Endothelial cell of umbilical vein (primary cell): ENCODE measurements around the gene SH3BP4. TPM values are rescaled to one million over a fixed set of nuclear protein-coding genes. Genes with fewer than 3 reads are reported as not detected.

Source experiments
- BruUV-seq: library from RNA; stranded (reverse); fragments of 400-500 nt; replicated peaks from 2 replicates; lab custom pipeline; 2021; lab: Mats Ljungman, UMichigan
- CTCF ChIA-PET: fragments of 300-600, 350-600 bp; sonication (Branson Sonifier 250); formaldehyde crosslinking; loops from one replicate; lab custom pipeline; 2021; ENCODE audit warnings: antibody characterized with exemption, inconsistent platforms; lab: Charles Lee
- POLR2A ChIA-PET: fragments of 300-600, 350-600 bp; sonication (Branson Sonifier 250); formaldehyde crosslinking; loops from one replicate; lab custom pipeline; 2021; ENCODE audit warnings: antibody characterized with exemption, inconsistent platforms; lab: Charles Lee
- DNase-seq: peaks from one replicate; pipeline ENCODE4 v3.0.0-alpha.2; 2011; ENCODE audit warnings: low read depth, low spot score
- FAIRE-seq: peaks from 2 replicates; lab custom pipeline; 2011; peaks lifted over from hg19 to GRCh38; lab: Jason Lieb, UNC
- H2AFZ ChIP-seq: 2 replicates; pipeline ENCODE4 v1.6.0; 2012; ENCODE audit warnings: low read depth, low read length, control low read depth, inconsistent platforms
- H3K27ac ChIP-seq: 2 replicates; pipeline ENCODE4 v1.5.1; 2011; ENCODE audit warnings: low read depth, mild to moderate bottlenecking, control low read depth, low read length, moderate library complexity; ENCODE audit not compliant: insufficient read depth
- H3K27me3 ChIP-seq, 2 experiments: 2 replicates each; pipeline versions ENCODE4 v1.6.0 to v1.6.1; 2011; ENCODE audit warnings: low read length in 2 of 2, mixed read lengths in 1 of 2; ENCODE audit not compliant: control insufficient read depth in 2 of 2, insufficient read depth in 2 of 2
- H3K36me3 ChIP-seq, 2 experiments: 2 replicates in 1 of 2; 3 replicates in 1 of 2; pipeline ENCODE4 v1.5.1; 2011; ENCODE audit warnings: low read length in 2 of 2, mild to moderate bottlenecking in 1 of 2, moderate library complexity in 1 of 2; ENCODE audit not compliant: control insufficient read depth in 2 of 2, insufficient read depth in 2 of 2; ENCODE audit errors: extremely low read depth in 1 of 2
- H3K4me1 ChIP-seq: 3 replicates; pipeline ENCODE4 v1.5.1; 2011; ENCODE audit warnings: mild to moderate bottlenecking, low read length; ENCODE audit not compliant: control insufficient read depth, insufficient read depth; ENCODE audit errors: extremely low read depth
- H3K4me2 ChIP-seq: 2 replicates; pipeline ENCODE4 v1.6.1; 2011; ENCODE audit warnings: low read length, control low read depth, mixed read lengths; ENCODE audit not compliant: insufficient read depth
- H3K4me3 ChIP-seq, 3 experiments: fragments of 200-600 bp in 1 of 3; sonication (generic), shearing (Covaris generic) in 1 of 3; replicated peaks in 1 of 3; 2 replicates each; pipeline ENCODE4 v1.5.1; 2011 to 2016; ENCODE audit warnings: control low read depth in 3 of 3, low read length in 3 of 3, mild to moderate bottlenecking in 2 of 3, inconsistent platforms in 1 of 3, low read depth in 1 of 3, moderate library complexity in 1 of 3; ENCODE audit not compliant: insufficient read depth in 1 of 3
- H3K79me2 ChIP-seq: 2 replicates; pipeline ENCODE4 v1.6.0; 2012; ENCODE audit warnings: low read length, inconsistent platforms; ENCODE audit not compliant: control insufficient read depth, insufficient read depth
- H3K9ac ChIP-seq: replicated peaks from 2 replicates; pipeline ENCODE3; 2011; ENCODE audit warnings: low read length, control low read depth; ENCODE audit not compliant: insufficient read depth; ENCODE audit errors: extremely low read depth
- H3K9me1 ChIP-seq: replicated peaks from 3 replicates; pipeline ENCODE4 v1.6.0; 2011; ENCODE audit warnings: mild to moderate bottlenecking, low read length; ENCODE audit not compliant: control insufficient read depth, insufficient read depth; ENCODE audit errors: extremely low read depth
- H3K9me3 ChIP-seq: replicated peaks from 2 replicates; pipeline ENCODE4 v1.5.1; 2012; ENCODE audit warnings: low read length, inconsistent platforms; ENCODE audit not compliant: control insufficient read depth, insufficient read depth
- H4K20me1 ChIP-seq: replicated peaks from 2 replicates; pipeline ENCODE3; 2011; ENCODE audit warnings: mild to moderate bottlenecking, low read length; ENCODE audit not compliant: control insufficient read depth, insufficient read depth; ENCODE audit errors: extremely low read depth
- CTCF ChIP-seq, 2 donors: IDR thresholded peaks; 1 replicate in 1 of 2; 2 replicates in 1 of 2; pipeline ENCODE4 v1.5.1; 2011; ENCODE audit warnings: low read length in 2 of 2, mild to moderate bottlenecking in 2 of 2, moderate library complexity in 2 of 2, control low read depth in 1 of 2, inconsistent platforms in 1 of 2, low read depth in 1 of 2; ENCODE audit not compliant: insufficient read depth in 1 of 2; ENCODE audit errors: extremely low read depth in 1 of 2
- EZH2 ChIP-seq: IDR thresholded peaks from 2 replicates; pipeline ENCODE4 v1.6.1; 2012; ENCODE audit warnings: borderline replicate concordance, low read depth, mild to moderate bottlenecking, moderate library complexity, low read length, inconsistent platforms; ENCODE audit not compliant: severe bottlenecking
- FOS ChIP-seq: IDR thresholded peaks from 2 replicates; pipeline ENCODE4 v1.6.1; 2011; ENCODE audit warnings: mild to moderate bottlenecking, low read length, moderate library complexity, borderline replicate concordance; ENCODE audit not compliant: insufficient read depth
- GATA2 ChIP-seq: IDR thresholded peaks from 2 replicates; pipeline ENCODE4 v1.7.0; 2011; ENCODE audit warnings: low read depth, mild to moderate bottlenecking, moderate library complexity, mixed read lengths, low read length; ENCODE audit not compliant: insufficient read length, insufficient read depth
- JUN ChIP-seq: IDR thresholded peaks from 2 replicates; pipeline ENCODE4 v1.6.1; 2011; ENCODE audit warnings: borderline replicate concordance, low read depth; ENCODE audit not compliant: insufficient read length, insufficient read depth
- MAX ChIP-seq: IDR thresholded peaks from 2 replicates; pipeline ENCODE4 v1.6.1; 2011; ENCODE audit not compliant: insufficient read depth, insufficient read length
- MYC ChIP-seq: IDR thresholded peaks from one replicate; pipeline ENCODE4 v1.6.1; 2011; ENCODE audit warnings: mild to moderate bottlenecking, low read depth, low read length
- POLR2A ChIP-seq: IDR thresholded peaks from 2 replicates; pipeline ENCODE4 v1.6.1; 2012; ENCODE audit warnings: low read depth, mild to moderate bottlenecking, control low read depth, low read length
- POLR2AphosphoS5 ChIP-seq: IDR thresholded peaks from 2 replicates; pipeline ENCODE4 v1.6.1; 2012; ENCODE audit warnings: low read depth, mild to moderate bottlenecking, control low read depth, low read length, moderate library complexity; ENCODE audit not compliant: insufficient read depth
- dilution Hi-C: fragments of 300-500 bp; cut with MboI; formaldehyde crosslinking; loops from one replicate; pipeline ENCODE4 v1.15.0; 2019; ENCODE audit warnings: low sequenced_read_pairs; ENCODE audit not compliant: extremely low pct_ligation_motif_present
- intact Hi-C: fragments of 100-400 bp; cut with micrococcal nuclease; formaldehyde crosslinking; loops from one replicate; pipeline ENCODE4 v1.10.0; 2022
- polyA plus RNA-seq, 4 experiments: library from polyadenylated mRNA; depleted of rRNA in 3 of 4; stranded (reverse) in 3 of 4; unstranded in 1 of 4; fragments of >200 nt; gene quantifications; 2 replicates each; pipeline versions ENCODE4 v1.2.1 to v1.2.3, GENCODE V29; 2011 to 2012; ENCODE audit warnings: missing spikeins in 1 of 4
- total RNA-seq: library from RNA; stranded (reverse); gene quantifications from 2 replicates; pipeline ENCODE4 v1.2.3, GENCODE V29; 2021

SH3BP4 gene
- total and polyA plus RNA-seq, 2 donors (not counting 3 experiments of a cell fraction or from before 2014, with no cell fraction given), result 85.2 to 100.0 TPM

GRCh38 chr2:234991290-234991689 is 39.5 kb downstream of the SH3BP4 start:
- H2AFZ ChIP-seq, result no peak overlapping the region
- intact Hi-C loops (no loop called here), dilution Hi-C loops (no loop called here)
- H3K9me3 ChIP-seq, result no peaks in the 10 kb centered on the region
- no peaks in the 10 kb centered on the region for H4K20me1 ChIP-seq
- no peak overlapping the region for H3K4me2 ChIP-seq
- peaks cover 3 to 12% of the 10 kb centered on the region in 2 experiments for H3K36me3 ChIP-seq
- ChIA-PET POLR2A (no interaction called here), CTCF (no interaction called here)
- no peak overlapping the region for H3K4me3 ChIP-seq
- FAIRE-seq (no peak), DNase-seq (no peak)
- no peak overlapping the region for H3K9ac ChIP-seq
- TF ChIP-seq EZH2 (no peak), MYC (no peak), MAX (no peak), CTCF (IDR thresholded peaks at IDR 0.05; ENCODE audit: extremely low read depth in 1 of 2, insufficient read depth in 1 of 2, low read depth in 1 of 2, low read length in 2 of 2) (no peak)
- no TSS peak for BruUV-seq
- no peaks in the 10 kb centered on the region for H3K27me3 ChIP-seq
- no peaks in the 10 kb centered on the region for H3K9me1 ChIP-seq
- peaks cover 99% of the 10 kb centered on the region for H3K79me2 ChIP-seq
- peaks cover 65% of the 10 kb centered on the region for H3K4me1 ChIP-seq
- no peak overlapping the region for H3K27ac ChIP-seq

- DNase-seq, result no peak
- Histone ChIP-seq H3K79me2 (peaks cover 94% of the 10 kb centered on the region), H2AFZ (no peak overlapping the region), H3K9me1 (no peaks in the 10 kb centered on the region), H3K4me3 (no peak overlapping the region), H3K27ac (no peak overlapping the region), H3K9me3 (no peaks in the 10 kb centered on the region), H3K4me1 (peaks cover 66% of the 10 kb centered on the region), H3K9ac (no peak overlapping the region), H3K27me3 (no peaks in the 10 kb centered on the region), H3K4me2 (no peak overlapping the region), H3K36me3 (peaks cover 3 to 12% of the 10 kb centered on the region in 2 experiments), H4K20me1 (no peaks in the 10 kb centered on the region)
- CTCF ChIA-PET, result interaction anchor here (1.4 kb wide), 1 partner anchor 11 kb away, joined by 4 read pairs; no protein-coding TSS in a partner anchor
- dilution Hi-C loops, result no loop called here
- intact Hi-C loops, result no loop called here
- POLR2A ChIA-PET, result no interaction called here
- BruUV-seq, result no TSS peak
- no peak for TF ChIP-seq CTCF (IDR thresholded peaks at IDR 0.05; ENCODE audit: extremely low read depth in 1 of 2, insufficient read depth in 1 of 2, low read depth in 1 of 2, low read length in 2 of 2)
- TF ChIP-seq POLR2AphosphoS5, result no peak
- TF ChIP-seq POLR2A, result no peak
- no peak for TF ChIP-seq GATA2
- no peak for TF ChIP-seq MAX
- no peak for TF ChIP-seq MYC
- TF ChIP-seq EZH2, result no peak
- no peak for TF ChIP-seq FOS
- no peak for TF ChIP-seq JUN
- FAIRE-seq, result no peak
These were observed 40.0 kb downstream of the SH3BP4 start for GRCh38 chr2:234991793-234992192.
